Lung (tissue), 12 donors: Measurements from ENCODE around the gene RBM25. TPM values are rescaled to one million over a fixed set of nuclear protein-coding genes. Genes with fewer than 3 reads are reported as not detected.

Experiments used
- ATAC-seq: fragments of 200-7000 bp; cut with Tn5 transposase; one replicate; pipeline ENCODE4 v1.9.1; 2020; ENCODE audit warnings: moderate number of reproducible peaks; ENCODE audit not compliant: insufficient read depth, low FRiP score
- DNase-seq, 3 donors: peaks; one replicate each; pipeline ENCODE4 v3.0.0-alpha.2; 2013 to 2017
- H3K27ac ChIP-seq, 2 donors: one replicate each; pipeline ENCODE4 v1.5.1; 2013; ENCODE audit warnings: mild to moderate bottlenecking in 2 of 2, moderate library complexity in 2 of 2, control low read depth in 1 of 2, inconsistent platforms in 1 of 2, low read depth in 1 of 2, low read length in 1 of 2
- H3K27me3 ChIP-seq, 3 donors: one replicate each; pipeline ENCODE4 v1.5.1; 2013; ENCODE audit warnings: low read length in 2 of 3; ENCODE audit not compliant: control insufficient read depth in 3 of 3, insufficient read depth in 3 of 3
- H3K36me3 ChIP-seq, 4 donors: one replicate each; pipeline ENCODE4 v1.5.1; 2013; ENCODE audit warnings: low read length in 4 of 4, mild to moderate bottlenecking in 1 of 4, moderate library complexity in 1 of 4; ENCODE audit not compliant: control insufficient read depth in 4 of 4, insufficient read depth in 4 of 4
- H3K4me1 ChIP-seq, 5 donors: one replicate each; pipeline ENCODE4 v1.5.1; 2013; ENCODE audit warnings: low read length in 5 of 5, mild to moderate bottlenecking in 2 of 5, moderate library complexity in 1 of 5; ENCODE audit not compliant: control insufficient read depth in 5 of 5, insufficient read depth in 5 of 5
- H3K4me3 ChIP-seq: one replicate; pipeline ENCODE4 v1.5.1; 2013; ENCODE audit warnings: mild to moderate bottlenecking, control low read depth, moderate library complexity
- H3K9ac ChIP-seq, 2 donors: one replicate each; pipeline ENCODE4 v1.5.1; 2013; ENCODE audit warnings: low read length in 2 of 2, control low read depth in 1 of 2; ENCODE audit not compliant: insufficient read depth in 1 of 2
- H3K9me3 ChIP-seq, 4 donors: one replicate each; pipeline ENCODE4 v1.5.1; 2013; ENCODE audit warnings: low read length in 3 of 4, mild to moderate bottlenecking in 1 of 4, moderate library complexity in 1 of 4; ENCODE audit not compliant: control insufficient read depth in 4 of 4, insufficient read depth in 3 of 4
- WGBS, 2 donors: extraction: QIAGEN DNeasy Blood & Tissue Kit; methylation state at CpG; one replicate each; pipeline ENCODE4 v1.1.7; 2013; 5-methylcytosine and 5-hydroxymethylcytosine counted together
- polyA plus RNA-seq, 2 donors: library from polyadenylated mRNA; stranded (reverse); fragments of 200-250 nt; gene quantifications; one replicate each; pipeline ENCODE4 v1.2.1, GENCODE V29; 2013
- total RNA-seq, 2 donors: library from RNA; depleted of rRNA in 1 of 2; stranded (reverse); fragments of >200 nt in 1 of 2; gene quantifications; one replicate each; pipeline ENCODE4 v1.2.1, GENCODE V29; 2014 to 2021
- TF ChIP-seq, protein P1 (sequence below): IDR thresholded peaks from 2 replicates; pipeline ENCODE4 v1.5.1; 2012; ENCODE audit warnings: mild to moderate bottlenecking; ENCODE audit errors: control extremely low read depth, extremely low read depth
- donor health status: control.
- donor health status: control.
- donor health status: Bipolar disorder and iron deficiency.
- donor health status: healthy.
- donor health status: DM: yes; HTN: yes; CAD: no.

The RBM25 gene
- total and polyA plus RNA-seq, 4 donors = 27.9 to 103 (median 55.0) TPM

DNA sequence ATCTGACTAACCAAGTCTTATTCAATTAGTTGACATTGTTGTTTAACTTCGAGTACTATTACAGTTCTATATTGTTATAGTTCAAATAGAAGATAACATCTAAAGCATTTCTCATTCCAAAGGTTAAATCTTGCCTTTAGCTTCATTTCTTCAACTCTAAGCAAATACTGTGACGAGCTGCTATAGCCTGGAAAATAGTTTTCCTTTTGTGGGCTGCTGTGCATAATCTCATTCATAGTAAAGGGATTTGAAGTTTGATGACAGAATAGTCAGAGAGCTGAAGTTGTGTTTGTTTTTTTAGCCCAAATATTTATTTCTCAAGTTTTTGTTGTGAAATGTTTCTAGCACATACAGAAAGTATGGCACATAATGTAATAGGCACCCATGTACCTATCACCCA lies 91.4 kb downstream of the RBM25 start:
- ATAC-seq = no peak
- peaks cover 7 to 17% (median 11%) of the 10 kb centered on the region in 4 donors for H3K36me3 ChIP-seq
- H3K4me3 ChIP-seq = no peak overlapping the region
- TF ChIP-seq, protein P1, sequence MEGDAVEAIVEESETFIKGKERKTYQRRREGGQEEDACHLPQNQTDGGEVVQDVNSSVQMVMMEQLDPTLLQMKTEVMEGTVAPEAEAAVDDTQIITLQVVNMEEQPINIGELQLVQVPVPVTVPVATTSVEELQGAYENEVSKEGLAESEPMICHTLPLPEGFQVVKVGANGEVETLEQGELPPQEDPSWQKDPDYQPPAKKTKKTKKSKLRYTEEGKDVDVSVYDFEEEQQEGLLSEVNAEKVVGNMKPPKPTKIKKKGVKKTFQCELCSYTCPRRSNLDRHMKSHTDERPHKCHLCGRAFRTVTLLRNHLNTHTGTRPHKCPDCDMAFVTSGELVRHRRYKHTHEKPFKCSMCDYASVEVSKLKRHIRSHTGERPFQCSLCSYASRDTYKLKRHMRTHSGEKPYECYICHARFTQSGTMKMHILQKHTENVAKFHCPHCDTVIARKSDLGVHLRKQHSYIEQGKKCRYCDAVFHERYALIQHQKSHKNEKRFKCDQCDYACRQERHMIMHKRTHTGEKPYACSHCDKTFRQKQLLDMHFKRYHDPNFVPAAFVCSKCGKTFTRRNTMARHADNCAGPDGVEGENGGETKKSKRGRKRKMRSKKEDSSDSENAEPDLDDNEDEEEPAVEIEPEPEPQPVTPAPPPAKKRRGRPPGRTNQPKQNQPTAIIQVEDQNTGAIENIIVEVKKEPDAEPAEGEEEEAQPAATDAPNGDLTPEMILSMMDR = no peak
- H3K27me3 ChIP-seq = no peaks in the 10 kb centered on the region
- 67 to 97% methylated on average over 2 of the region's 2 CpGs for WGBS, 2 donors
- no peaks in the 10 kb centered on the region for H3K9me3 ChIP-seq
- H3K4me1 ChIP-seq = no peaks in the 10 kb centered on the region
- no peak overlapping the region for H3K27ac ChIP-seq
- DNase-seq = no peak
- no peak overlapping the region for H3K9ac ChIP-seq

DNA sequence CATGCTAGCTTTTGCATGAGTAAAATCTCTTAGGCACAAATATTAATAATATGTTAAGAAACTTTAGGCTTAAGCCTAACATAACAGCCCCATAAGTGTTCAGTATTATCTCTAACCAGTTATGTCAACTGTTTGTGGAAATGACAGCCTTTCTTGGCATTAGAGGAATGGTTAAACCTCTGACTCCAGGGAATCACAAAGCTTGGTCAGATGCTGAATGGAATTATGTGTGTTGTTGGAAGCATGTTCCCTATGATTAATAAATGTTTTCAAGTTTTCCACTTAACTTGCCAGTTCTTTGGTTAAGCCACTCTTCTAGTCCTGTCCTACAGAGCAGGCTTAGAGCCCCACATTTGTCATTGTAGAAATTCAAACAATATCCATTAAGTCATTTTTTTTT lies 94.9 kb downstream of the RBM25 start:
- no peaks in the 10 kb centered on the region for H3K27me3 ChIP-seq
- H3K9me3 ChIP-seq = no peaks in the 10 kb centered on the region
- TF ChIP-seq, protein P1 = no peak
- H3K4me1 ChIP-seq = no peaks in the 10 kb centered on the region
- peaks cover 2 to 25% (median 13%) of the 10 kb centered on the region in 4 donors for H3K36me3 ChIP-seq
- DNase-seq (no peak), ATAC-seq (no peak)
- no peak overlapping the region for H3K27ac ChIP-seq
- H3K9ac ChIP-seq = no peak overlapping the region
- H3K4me3 ChIP-seq = no peak overlapping the region

DNA sequence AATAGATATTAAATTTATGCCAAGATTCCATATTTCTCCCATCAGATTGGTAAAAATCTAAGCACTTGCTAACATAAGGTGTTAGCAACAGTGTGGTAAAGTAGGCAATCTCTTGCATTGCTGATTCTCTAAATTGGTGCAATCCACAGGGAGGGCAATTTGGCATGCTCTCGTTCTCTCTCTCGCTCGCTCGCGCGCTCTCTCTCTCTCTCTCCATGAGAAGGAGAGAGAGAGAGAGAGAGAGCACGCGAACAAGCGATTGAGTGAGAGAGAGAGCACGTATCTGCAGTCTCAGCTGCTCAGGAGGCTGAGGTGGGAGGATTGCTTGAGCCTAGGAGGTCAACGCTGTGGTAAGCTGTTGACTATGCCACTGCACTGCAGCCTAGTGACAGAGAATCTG lies 103.9 kb downstream of the RBM25 start:
- TF ChIP-seq, protein P1 = no peak
- 89 to 96% methylated on average over 11 of the region's 11 CpGs for WGBS, 2 donors
- no peak overlapping the region for H3K27ac ChIP-seq
- ATAC-seq (no peak), DNase-seq (no peak)
- H3K9me3 ChIP-seq = no peaks in the 10 kb centered on the region
- H3K27me3 ChIP-seq = no peaks in the 10 kb centered on the region
- peaks cover 8 to 27% (median 21%) of the 10 kb centered on the region in 4 donors for H3K36me3 ChIP-seq
- H3K4me1 ChIP-seq = no peaks in the 10 kb centered on the region
- no peak overlapping the region for H3K4me3 ChIP-seq
- no peak overlapping the region for H3K9ac ChIP-seq

DNA sequence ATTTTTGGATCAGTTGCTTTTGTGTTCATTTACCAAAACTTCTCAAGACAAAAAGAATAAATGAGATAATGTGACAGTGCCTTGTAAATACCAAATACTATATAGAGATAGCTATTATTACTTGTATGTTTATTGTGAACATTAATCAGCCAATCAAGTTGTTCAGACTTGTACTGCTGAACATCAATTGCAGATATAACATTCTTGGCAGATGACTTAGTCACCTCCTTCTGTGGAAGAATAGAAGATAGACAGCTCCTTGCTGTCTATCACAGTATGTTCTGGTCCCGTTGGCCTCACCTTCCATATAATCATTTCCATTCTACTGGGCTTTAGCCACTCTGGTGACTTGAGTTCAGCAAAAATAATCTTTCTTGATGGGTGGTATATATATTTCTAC lies 108.1 kb downstream of the RBM25 start:
- Histone ChIP-seq H3K4me1 (no peaks in the 10 kb centered on the region), H3K27ac (no peak overlapping the region), H3K4me3 (no peak overlapping the region), H3K9ac (no peak overlapping the region), H3K27me3 (no peaks in the 10 kb centered on the region), H3K36me3 (peaks cover 17 to 33% (median 29%) of the 10 kb centered on the region in 4 donors), H3K9me3 (peaks cover 0 to 2% (median 0%) of the 10 kb centered on the region in 4 donors)
- TF ChIP-seq, protein P1 = no peak
- 89% methylated on average over 1 of the region's 1 CpG for WGBS, 2 donors
- ATAC-seq (no peak), DNase-seq (no peak)
